Measurements from ENCODE around the gene CDK5RAP1. TPM values are rescaled to one million over a fixed set of nuclear protein-coding genes. Genes with fewer than 3 reads are reported as not detected.

CDK5RAP1 gene
- total and polyA plus RNA-seq, 2 of the 4 experiments (the other 2 are of a cell fraction), result 23.9 to 28.1 TPM

- no peak for TF ChIP-seq CEBPB (IDR thresholded peaks at IDR 0.05; ENCODE audit: low read depth, low read length)
- no peak for TF ChIP-seq BHLHE40 (IDR thresholded peaks at IDR 0.05; ENCODE audit: low read depth, low read length)
- no peak overlapping the region for H3K14ac ChIP-seq (replicated peaks; ENCODE audit: low read depth, low read length)
- no peak overlapping the region for H2AFZ ChIP-seq (replicated peaks; ENCODE audit: low read length, poor library complexity)
- H3K9me1 ChIP-seq (ENCODE audit: insufficient read depth, low read length), result no peaks in the 10 kb centered on the region
- intact Hi-C loops (cut with micrococcal nuclease), result no loop called here
- DNase-seq (no peak), ATAC-seq (ENCODE audit: low read depth) (no peak)
- H4K5ac ChIP-seq (ENCODE audit: low read depth, low read length), result no peak overlapping the region
- H3K4ac ChIP-seq (ENCODE audit: low read depth, low read length), result no peak overlapping the region
- H4K91ac ChIP-seq (ENCODE audit: insufficient read depth, low read depth, low read length), result no peak overlapping the region
- H3K4me2 ChIP-seq (ENCODE audit: low read depth, low read length), result no peak overlapping the region
- H3K4me3 ChIP-seq (ENCODE audit: insufficient read depth, low read depth, low read length), result no peak overlapping the region
- H3K18ac ChIP-seq (ENCODE audit: low read depth, low read length), result no peak overlapping the region
- dilution Hi-C loops (cut with HindIII; ENCODE audit: low sequenced_read_pairs, unreplicated experiment), result no loop called here
- ChIA-PET POLR2A (ENCODE audit: unreplicated experiment) (no interaction called here), CTCF (no interaction called here)
- H3K23ac ChIP-seq (ENCODE audit: low read depth, low read length), result no peak overlapping the region
- H3K9me3 ChIP-seq (ENCODE audit: control insufficient read depth, insufficient read depth, low read length), result 0 out of 2 replicates have a peak, but pooled peaks cover 2% of the 10 kb centered on the region
- no TSS peak for BruUV-seq (replicated peaks)
- no peak overlapping the region for H2BK5ac ChIP-seq (ENCODE audit: low read depth, low read length, poor library complexity, severe bottlenecking)
- no peak overlapping the region for H3K56ac ChIP-seq (ENCODE audit: extremely low read depth, insufficient read depth, low read length)
- no peak overlapping the region for H2AK5ac ChIP-seq (ENCODE audit: low read depth, low read length)
- no CpG with 5 or more reads among the region's 8 CpGs for WGBS, 2 experiments (ENCODE audit: extremely low coverage in 2 of 2, insufficient read length in 1 of 2)
- no peak overlapping the region for H4K8ac ChIP-seq (ENCODE audit: low read depth in 2 of 2, low read length in 2 of 2)
- H2BK120ac ChIP-seq (ENCODE audit: low read depth, low read length), result no peak overlapping the region
- no peak overlapping the region for H2BK15ac ChIP-seq (ENCODE audit: low read depth, low read length)
- H3K79me1 ChIP-seq (ENCODE audit: low read depth in 1 of 2, low read length in 2 of 2), result no peaks in the 10 kb centered on the region
- H4K20me1 ChIP-seq (ENCODE audit: insufficient read depth, low read length), result no peaks in the 10 kb centered on the region
- no peaks in the 10 kb centered on the region for H3K36me3 ChIP-seq (ENCODE audit: control insufficient read depth, insufficient read depth, low read length)
- H3K27ac ChIP-seq (ENCODE audit: insufficient read depth, low read length), result no peak overlapping the region
- no peak overlapping the region for H3K9ac ChIP-seq (ENCODE audit: low read depth, low read length)
- no peak overlapping the region for H2BK20ac ChIP-seq (ENCODE audit: low read depth, low read length)
- H3K4me1 ChIP-seq (ENCODE audit: control insufficient read depth, insufficient read depth, low read length), result no peaks in the 10 kb centered on the region
- H2AK9ac ChIP-seq (replicated peaks; ENCODE audit: low read depth, low read length, poor library complexity), result no peak overlapping the region
- H3K27me3 ChIP-seq (ENCODE audit: control insufficient read depth, insufficient read depth, low read length), result peaks cover 15% of the 10 kb centered on the region; the same call in 1 of the 2 replicates
- in situ Hi-C loops (cut with MboI; ENCODE audit: low sequenced_read_pairs), result no loop called here
These were observed 90.3 kb downstream of the CDK5RAP1 start for GRCh38 chr20:33311011-33311410.

Measured in IMR-90 (cell line).